Activated CD8-positive, alpha-beta memory T cell treated with anti-CD3 and anti-CD28 coated beads, Interleukin-2, amount 50 U/mL, for 48 hours (primary cell): ENCODE data around the gene TMEM272.

Experiments
- DNase-seq: peaks from one replicate; pipeline ENCODE4 v3.0.0-alpha.2; 2020

Gene TMEM272, protein sequence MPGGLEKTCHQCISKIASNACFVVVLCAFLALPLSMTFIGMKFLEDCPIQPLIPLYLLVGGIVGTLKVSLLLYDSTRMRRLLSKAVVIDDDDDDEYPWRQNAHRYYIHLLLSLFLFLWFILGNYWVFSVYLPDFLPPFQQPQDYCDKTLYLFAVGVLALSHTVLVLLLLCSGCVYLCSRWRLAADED

DNA sequence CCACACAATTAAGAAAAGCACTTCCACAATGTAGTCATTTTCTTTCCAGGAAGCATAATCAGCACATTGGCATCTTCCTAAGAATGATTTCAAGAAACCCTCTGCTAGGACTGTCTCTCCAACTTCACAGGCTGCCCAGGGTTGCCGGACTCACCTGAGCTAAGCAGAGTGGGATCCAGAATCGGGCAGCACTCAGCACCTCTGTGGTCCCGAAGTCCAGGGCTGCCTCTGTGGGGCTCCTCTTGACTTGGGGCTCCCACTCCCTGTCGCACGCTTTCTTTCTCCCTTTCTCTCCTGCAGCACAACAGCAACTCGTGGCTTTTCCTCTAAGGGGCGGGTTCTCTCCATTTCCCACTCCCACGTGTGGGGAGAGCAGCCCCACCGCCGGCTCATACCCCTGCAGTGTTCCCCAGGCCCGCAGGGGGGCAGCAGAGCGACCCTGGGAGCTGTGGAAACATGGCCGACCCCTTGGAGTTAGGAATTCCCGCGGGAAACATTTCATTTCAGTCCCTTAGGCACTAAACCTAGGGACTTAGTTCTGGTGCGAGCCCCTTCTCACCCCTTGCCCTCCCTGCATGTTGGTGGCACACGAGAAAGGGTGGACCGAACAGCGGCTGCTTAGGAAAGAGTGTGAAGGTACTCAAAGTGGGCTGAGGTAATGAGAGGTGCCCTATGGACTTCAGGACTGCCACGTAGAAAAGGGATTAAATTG lies at the start of gene TMEM272:
TSS of gene TMEM272 (minus strand) at position 316 of the 712 bp plus-strand sequence. CDS start 6,647 bp downstream, outside the sequence.
- peak; percentile 84 for DNase-seq

DNA sequence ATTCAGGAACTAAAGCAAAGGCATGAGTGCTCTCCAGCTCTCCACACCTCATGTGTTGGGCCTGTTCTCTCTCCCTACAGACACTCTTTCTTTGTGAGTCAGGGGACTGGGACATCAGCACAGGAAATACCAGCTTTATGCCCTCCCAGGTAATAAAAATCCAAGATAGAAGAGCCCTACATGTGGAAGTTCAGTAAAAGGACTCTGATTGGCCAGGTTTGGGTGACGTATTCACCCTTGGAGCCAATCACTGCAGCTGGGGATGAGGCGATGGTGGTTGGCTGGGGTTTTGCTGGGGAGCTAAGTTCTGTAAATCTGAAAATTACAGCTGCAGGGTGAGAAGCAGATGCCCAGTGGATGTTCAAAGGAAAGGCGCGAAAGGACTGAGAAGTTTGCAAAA lies 49.3 kb upstream of the TMEM272 start:
- no peak for DNase-seq

DNA sequence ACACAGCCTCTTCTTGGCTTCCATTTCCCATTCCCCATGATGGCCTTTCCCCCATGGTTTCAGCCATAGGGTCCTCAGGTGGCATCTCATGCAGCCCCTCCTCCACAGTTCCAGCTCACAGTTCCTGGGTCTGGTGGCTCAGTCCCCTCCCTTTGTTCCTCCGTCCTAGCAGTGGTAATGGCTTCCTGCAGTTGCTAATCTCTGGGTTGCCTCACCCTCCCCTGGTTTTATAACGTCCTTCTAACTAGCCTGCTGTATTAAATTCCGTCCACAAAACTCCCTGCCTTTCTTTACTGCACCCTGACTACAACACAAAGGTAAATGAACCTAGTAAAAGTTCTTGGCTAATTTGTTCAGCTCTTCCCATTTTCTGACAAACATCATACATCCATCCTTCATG lies 47.7 kb upstream of the TMEM272 start:
- no peak for DNase-seq

DNA sequence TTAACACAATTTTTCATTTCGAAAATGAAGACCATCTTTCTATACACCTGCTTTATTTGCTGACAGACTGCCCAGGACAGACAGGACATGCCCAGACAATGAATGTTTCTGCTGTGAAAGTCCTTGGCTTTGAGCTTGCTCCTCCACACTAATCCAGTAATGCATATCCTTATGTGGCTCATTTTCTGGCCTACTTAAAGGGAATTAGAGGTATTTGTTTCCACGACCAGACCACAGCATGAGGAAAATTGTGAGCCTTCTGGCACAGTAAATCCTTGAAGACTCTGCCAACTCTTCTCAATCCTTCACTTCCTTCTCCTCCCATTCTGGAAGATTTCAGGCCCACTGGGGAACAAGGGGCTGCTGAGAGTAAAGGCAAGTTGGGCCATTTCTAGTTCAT lies 42.5 kb upstream of the TMEM272 start:
- no peak for DNase-seq

DNA sequence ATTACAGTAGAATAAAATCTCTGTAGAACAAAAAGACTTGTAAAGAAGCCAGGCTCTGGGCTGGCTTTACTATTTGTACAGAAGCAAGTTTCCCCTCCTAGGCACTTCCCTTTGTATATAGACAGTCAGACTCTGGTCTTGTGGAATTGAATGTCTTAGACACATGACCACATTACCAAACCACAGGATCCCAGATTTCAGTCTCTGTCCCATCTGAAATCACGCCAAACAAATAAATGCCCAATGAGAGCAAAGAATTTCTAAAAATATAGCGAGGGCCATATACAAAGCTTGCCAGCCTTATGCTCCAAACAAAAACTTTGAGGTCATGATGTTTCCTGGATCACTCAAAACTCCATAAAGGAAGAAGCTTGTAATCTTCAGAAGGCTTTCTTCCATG lies 40.7 kb upstream of the TMEM272 start:
- no peak for DNase-seq

DNA sequence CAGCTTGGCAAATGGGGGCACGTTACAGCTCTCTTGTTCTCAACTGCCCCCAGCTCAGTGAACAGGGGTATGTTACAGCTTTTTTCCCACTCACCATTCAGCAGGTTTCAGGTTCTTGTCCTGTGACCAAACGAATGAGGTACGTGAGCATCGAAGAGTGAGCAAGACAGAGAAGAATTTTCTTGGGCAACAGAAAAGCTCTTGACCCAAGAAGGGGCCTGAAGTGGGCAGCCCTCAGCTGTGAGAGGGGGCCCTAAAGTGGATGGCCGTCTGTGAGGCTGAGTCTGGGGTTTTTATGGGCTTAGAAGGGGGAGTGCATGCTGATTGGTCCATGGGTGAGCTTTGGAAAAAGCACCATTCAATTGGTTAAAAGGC lies 38.2 kb upstream of the TMEM272 start:
- DNase-seq = no peak

DNA sequence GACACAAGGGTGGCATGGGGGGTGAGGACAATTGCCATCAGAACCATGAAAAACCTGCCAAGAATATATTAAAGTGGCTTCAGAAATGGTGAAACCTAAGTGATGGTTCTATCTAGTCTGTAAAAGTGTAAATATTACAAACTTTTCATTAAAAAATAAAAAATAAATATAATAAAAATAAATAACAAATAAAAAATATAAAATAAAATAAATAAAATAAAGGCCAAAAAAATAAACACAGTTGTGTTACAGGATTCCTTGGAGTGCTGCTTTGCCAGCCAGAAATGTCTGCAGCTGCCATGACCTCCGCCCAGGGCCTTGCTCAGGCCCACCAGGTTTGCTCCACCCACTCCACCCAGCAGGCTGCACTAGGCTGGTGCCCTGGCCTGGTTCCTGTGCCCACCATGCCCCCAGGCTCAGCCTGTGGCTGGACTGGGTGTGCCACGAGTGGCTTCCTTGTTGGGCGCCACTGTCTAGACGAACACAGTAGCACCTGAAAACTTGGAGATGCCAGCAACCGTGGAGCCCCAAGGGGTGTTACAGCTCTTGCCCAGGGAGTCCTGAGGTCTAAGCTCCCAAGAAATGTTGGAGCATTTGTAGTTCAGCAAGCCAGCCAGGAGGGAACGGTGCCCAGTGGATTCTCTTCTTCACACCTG lies 37.7 kb upstream of the TMEM272 start:
- DNase-seq = no peak

DNA sequence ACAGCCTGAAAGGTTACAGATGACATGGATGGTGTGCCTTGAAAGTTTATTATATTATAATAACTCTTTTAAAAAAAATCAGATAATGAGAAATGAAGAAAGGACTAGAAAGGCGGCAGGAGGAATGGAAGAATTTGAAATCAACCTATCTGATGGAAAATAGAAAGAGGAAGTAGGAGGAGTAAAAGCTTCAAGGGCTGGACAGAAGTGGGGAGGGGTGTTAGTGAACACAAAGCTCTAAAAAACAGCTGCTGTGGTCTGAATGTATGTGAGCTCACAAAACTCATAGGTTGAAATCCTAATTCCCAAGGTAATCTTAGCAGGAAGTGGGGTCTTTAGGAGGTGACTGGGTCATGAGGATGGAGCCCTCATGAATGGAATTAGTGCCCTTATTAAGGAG lies 36.3 kb upstream of the TMEM272 start:
- no peak for DNase-seq

DNA sequence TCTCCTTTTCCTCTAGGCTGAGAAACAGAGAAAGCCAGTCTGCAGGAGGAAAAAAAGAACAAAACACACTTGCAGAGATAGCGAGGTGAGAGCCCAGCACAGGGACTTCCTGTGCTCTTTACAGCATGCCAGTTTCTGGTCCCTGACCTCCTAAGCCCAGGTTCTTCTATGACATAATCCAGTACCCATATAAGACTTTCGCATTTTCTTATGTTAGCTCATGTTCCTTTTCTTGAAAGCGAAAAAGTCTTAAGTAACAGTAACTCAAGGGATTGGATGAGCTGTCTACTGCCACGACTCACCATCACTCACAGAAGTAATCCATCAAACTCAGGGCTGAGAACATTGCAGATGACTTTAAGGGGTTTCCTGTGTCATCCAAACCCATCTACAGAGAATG lies 34.2 kb upstream of the TMEM272 start:
- no peak for DNase-seq

DNA sequence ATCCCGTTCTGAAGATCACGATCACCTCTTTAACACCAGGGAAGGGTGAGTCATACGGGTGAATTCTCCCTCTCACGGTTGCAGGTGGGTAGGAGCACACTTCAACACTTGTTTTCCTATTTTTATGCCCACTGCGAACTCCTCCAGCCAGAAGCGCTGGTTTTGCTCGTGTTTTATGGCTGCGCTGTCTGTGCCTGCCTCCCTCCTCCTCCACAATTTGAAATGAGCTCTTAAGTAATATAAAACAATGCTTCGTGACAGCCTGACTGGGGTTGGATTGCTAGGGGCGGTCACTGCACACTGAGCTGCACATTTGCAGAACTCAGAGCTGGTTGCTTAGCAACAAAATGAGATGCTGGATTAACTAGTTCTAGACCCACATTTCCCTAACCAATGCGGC lies 29.7 kb upstream of the TMEM272 start:
- no peak for DNase-seq

DNA sequence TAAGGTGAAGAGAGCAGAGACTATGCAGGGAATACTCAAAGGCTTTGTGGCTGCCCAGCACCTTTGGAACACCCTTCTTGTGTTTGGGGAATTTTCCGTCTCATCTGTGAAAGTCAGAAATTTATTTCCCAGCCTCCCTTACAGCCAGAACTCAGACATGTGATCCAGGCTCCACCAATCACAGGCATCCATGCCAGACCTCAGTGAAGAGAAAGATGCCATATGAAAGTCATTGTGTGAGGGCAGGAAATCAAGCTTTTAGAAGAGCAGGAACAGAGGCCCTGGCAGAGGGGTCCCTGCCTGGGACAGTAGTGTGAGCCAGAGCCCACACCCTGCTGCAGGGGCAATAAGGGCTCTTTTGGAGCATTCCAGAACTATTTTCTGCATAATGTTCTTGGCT lies 28.9 kb upstream of the TMEM272 start:
- DNase-seq = no peak

DNA sequence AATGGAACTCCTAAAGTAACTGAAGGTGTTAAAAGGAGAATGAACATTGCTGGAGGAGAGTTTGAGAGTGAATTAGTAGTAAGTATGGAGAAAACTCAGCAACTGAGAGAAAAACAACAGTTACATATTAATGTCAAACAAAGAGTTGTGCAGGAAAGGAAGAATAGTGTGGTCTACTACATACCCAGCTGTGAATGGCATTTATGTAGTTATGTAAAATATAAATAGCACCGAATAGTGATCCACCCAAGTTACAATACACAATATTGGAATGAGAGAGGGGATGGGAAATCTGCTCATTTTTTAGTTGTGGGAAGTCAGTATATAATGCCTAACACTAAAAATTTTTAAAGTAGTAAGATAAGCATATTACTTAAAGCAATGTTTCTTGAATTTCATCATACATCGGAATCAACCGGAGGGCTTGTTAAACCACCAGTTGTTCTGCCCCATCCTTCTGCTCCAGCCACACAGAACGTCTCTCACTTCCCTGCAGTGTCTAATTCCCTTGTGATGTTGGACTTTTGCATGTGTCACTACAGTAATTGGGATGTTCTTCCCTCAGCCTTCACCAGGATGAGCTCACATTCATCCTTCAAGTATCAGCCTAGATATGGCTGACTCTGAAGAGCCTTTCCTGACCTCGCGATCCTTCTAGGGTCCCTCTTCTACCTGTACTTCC lies 28.3 kb upstream of the TMEM272 start:
- DNase-seq = no peak

DNA sequence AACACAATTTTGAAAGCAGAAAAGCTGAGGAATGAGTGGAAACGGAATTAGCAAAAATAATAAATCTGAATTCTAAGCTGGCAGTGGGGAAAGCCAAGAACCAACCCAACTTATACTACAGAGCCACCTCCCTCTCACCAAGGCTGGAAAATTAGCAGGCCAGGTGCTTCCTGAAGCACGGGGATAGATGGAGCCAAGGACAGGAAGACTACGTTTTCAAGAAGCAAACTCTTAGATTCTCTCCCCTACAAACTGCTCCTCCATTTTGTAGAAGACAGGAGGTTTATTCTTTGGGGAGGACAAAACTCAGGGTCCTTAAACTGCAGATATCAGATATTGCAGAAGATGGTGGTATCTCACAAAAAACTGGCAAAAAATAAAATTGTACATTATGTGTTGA lies 25.6 kb upstream of the TMEM272 start:
- DNase-seq = no peak

DNA sequence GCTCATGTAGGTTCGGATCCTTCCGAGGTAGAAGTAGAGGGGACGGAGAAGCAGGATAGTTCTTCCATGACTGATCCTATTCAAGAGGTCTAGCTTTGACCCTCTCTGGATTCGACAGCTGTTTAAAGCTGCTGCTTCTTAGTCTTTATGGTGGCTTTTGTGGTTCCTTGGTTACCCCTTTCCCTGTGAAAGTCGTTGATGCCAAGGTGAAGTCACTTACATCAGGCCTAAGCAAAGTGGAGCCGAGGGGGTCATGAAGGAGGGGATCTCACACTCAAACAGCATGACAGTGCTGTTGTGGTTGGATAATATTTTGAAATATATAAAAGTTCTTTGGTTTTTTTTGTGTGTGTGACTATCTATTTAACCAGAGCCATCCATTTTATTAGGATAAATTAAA lies 24.9 kb upstream of the TMEM272 start:
- no peak for DNase-seq

DNA sequence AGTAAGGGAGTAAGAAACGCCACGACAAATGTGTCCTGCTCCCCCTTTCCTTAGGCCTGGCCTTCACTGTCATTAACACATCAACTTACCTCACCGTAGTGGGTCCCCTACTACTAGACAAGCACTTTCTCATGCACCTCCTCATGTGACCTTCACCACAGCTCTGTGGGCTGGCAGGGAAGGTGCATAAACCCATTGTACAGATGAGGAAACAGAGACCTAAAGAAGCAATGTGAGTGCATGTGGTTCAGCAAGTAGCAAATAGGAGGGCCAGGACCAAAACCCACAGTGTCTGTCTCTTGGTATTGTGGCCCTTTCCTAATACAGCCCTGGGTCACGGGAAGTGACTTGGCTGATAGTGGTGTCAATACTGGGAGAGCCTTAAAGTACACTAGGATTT lies 22.1 kb upstream of the TMEM272 start:
- DNase-seq = no peak

DNA sequence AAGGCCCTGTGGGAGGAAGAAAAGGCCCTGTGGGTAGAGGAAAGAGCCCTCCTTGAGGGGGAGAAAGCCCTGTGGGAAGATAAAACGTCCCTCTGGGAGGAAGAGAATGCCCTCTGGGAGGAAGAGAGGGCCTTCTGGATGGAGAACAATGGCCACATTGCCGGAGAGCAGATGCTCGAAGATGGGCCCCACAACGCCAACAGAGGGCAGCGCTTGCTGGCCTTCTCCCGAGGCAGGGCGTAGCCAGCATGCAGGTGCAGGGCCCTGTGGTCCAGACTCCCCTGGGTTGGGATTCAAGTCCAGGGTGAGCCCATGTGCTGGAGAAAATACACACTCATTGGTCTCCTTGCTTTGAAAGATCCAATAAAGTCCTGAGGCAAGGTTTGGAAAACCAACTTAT lies 20.9 kb upstream of the TMEM272 start:
- no peak for DNase-seq

DNA sequence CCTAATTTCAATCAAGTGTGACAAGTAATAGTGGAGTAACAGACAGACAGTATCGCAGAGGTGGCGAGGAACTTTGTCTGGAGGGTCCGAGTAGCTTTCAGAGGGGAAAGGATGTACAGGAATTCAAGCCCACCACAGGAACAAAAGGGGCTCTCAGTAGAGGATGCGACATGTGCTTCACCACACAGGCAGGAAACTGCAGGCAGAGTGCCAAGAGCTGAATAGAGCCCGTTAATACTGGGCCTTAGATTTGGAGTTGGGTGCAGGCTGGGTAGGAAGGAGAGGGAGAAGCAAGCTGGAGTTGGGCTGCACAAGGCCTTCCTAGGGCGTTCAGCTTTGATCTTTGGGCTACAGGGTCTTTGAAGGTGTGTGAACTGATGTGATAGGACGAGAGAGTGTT lies 18.0 kb upstream of the TMEM272 start:
- no peak for DNase-seq

DNA sequence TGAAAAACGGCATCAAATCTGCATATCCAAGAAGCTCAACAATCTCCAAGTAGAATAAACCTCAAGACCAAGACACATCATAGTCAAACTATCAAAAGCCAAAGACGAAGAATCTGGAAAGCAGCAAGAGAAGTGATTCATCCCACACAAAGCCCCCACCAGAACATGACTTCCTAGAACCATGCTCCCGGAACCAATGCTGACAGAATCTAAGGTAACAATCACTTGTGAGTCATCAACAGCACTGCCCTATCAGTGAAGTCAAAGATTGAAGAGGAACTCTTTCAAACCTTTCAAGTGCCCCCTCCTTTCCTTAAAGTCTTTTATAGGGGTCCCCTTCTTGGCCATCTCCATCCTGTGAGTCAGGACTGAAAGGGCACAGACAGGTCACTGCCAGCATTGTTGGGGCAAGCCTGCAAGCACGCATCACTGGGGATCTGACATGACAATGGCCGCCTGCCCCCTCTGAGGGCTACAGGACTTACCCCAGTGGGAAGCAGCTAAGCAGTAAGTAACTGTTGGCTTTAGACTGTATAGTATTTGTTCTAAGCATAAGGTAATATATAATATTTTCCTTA lies 16.8 kb upstream of the TMEM272 start, which contains the start of gene CCDC70:
TSS of gene CCDC70 (plus strand) at position 247 of the 578 bp plus-strand sequence. CDS start 3,443 bp downstream, outside the sequence.
- DNase-seq = peak; percentile 71

DNA sequence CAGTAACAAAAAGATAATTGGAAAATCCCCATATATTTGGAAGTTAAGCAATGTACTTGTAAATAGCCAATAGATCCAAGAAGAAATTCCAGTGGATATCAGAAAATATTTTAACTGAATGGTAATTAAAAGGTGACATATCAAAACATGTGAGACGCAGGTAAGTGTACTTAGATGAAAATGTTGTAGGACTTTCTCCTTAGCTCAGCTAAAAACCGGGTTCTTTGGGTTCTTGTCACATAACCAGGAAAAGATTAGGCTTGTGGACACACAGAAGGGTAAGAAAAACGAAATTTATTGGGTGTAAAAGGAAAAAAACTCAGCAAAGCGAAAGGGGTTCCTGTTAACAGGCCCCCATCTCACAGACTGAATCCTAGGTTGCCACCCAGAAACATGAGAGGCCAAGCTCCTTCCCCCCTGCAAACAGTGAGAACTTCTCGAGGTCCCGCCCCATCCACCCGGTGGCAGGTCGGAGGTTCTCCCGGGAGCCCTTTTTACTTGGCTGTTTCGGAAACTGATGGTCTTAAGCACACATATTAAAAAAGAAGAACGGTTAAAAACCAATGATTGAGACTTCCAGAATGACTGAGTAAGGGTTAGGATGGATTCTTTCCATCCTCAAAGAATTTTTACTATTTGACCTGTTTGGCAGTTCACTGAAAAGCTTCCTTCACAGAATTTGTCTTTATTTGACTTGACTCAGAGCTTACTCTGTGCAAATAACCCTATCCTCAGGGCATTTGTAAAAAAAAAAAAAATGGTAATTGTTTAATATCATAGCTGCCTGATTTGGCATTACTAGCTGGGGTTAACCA lies 13.7 kb upstream of the TMEM272 start:
- DNase-seq = no peak

DNA sequence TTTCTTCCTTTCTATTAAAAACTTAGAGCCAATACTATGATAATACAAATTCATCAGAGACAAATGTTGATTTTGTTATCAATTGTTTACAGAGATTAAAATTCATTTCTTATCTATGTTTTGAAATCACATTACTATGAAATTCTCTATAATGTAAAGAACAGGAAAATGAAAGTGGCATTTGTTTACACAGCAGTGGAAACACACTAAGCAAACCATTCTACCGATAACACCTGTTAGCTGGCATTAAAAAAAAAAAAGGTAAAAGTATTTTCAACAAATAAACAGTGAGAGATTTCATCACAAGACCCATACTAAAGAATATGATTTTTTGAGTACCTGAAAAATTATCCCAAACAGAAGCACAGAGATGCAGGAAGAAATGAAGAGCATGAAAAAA lies 12.0 kb upstream of the TMEM272 start:
- no peak for DNase-seq

DNA sequence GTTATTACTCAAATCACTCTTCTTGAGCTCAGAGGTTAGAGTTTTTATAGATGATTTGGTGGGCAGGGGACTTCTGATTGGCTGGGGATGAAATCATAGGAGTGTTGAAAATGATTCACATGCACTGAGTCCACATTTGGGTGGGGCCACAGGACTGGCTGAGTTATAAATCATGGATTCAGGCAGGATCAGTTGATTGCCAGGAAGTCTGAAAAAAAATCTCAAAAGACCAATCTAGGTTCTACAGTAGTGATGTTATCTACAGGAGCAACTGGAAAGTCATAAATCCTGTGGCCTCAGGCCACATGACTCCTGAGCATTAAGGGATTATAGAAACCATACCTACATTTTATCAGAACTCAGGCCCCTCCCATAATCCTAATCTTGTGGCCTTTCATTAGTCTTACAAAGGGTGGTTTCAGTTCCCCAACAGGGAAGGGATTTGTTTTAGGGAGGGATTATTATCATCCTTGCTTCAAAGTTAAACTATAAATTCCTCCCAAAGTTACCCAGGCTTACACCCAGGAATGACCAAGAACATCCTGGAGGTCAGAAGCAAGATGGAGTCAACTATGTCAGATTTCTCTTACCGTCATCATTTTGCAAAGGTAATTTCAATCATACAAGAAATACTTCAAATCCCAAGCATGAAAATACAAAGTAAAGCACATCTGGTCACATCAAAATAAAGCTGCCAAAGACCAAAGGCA lies 11.2 kb upstream of the TMEM272 start:
- DNase-seq = no peak
